SK-N-SH (cell line): ENCODE results near the gene RILP. TPM values are rescaled to one million over a fixed set of nuclear protein-coding genes. Genes with fewer than 3 reads are reported as not detected.
A peak's percentile ranks its signal among the peaks of the same experiment; 100 is the strongest.

Experiments
- CTCF ChIA-PET: fragments of 300-600, 350-600 bp; formaldehyde crosslinking; extraction: SDS; loops from one replicate; lab custom pipeline; 2021; lab: Yijun Ruan, JAX
- POLR2A ChIA-PET: fragments of 350-600 bp; sonication (Branson Sonifier 250); formaldehyde crosslinking; extraction: SDS; loops from one replicate; lab custom pipeline; 2020; ENCODE audit warnings: antibody characterized with exemption, inconsistent platforms; lab: Yijun Ruan, JAX
- DNase-seq: peaks from one replicate; pipeline ENCODE4 v3.0.0; 2012
- H2AFZ ChIP-seq: fragments of 200-600 bp; sonication (generic); 2 replicates; pipeline ENCODE4 v1.8.1; 2016; ENCODE audit warnings: antibody characterized with exemption, mild to moderate bottlenecking, low read depth
- H3F3A ChIP-seq: fragments of 200-600 bp; sonication (generic); replicated peaks from 2 replicates; pipeline ENCODE3; 2016; ENCODE audit warnings: antibody characterized with exemption, mild to moderate bottlenecking; ENCODE audit not compliant: insufficient read depth
- H3K27ac ChIP-seq, 2 experiments: fragments of 200-500 bp in 1 of 2; fragments of 200-600 bp in 1 of 2; sonication (Bioruptor generic) in 1 of 2; sonication (generic), shearing (Covaris generic) in 1 of 2; 2 replicates each; pipeline versions ENCODE4 v1.5.1 to v1.6.1; 2014 to 2016; ENCODE audit warnings: low read depth in 2 of 2, inconsistent platforms in 1 of 2, low read length in 1 of 2, mild to moderate bottlenecking in 1 of 2, mixed read lengths in 1 of 2
- H3K27me3 ChIP-seq: fragments of 200-600 bp; sonication (generic), shearing (Covaris generic); 2 replicates; pipeline ENCODE4 v1.6.1; 2016; ENCODE audit warnings: mixed run types; ENCODE audit not compliant: insufficient read depth
- H3K36me3 ChIP-seq, 2 experiments: fragments of 200-500 bp in 1 of 2; fragments of 200-600 bp in 1 of 2; sonication (Bioruptor generic) in 1 of 2; sonication (generic) in 1 of 2; replicated peaks in 1 of 2; 2 replicates each; pipeline versions ENCODE3 to v1.5.1; 2014 to 2016; ENCODE audit warnings: low read length in 1 of 2, mild to moderate bottlenecking in 1 of 2; ENCODE audit not compliant: insufficient read depth in 2 of 2, control insufficient read depth in 1 of 2
- H3K4me1 ChIP-seq, 2 experiments: fragments of 200-500 bp in 1 of 2; fragments of 200-600 bp in 1 of 2; sonication (Bioruptor generic) in 1 of 2; sonication (generic), shearing (Covaris generic) in 1 of 2; 2 replicates each; pipeline versions ENCODE4 v1.5.1 to v1.6.1; 2014 to 2016; ENCODE audit warnings: low read depth in 1 of 2, low read length in 1 of 2, mixed run types in 1 of 2; ENCODE audit not compliant: insufficient read depth in 2 of 2, control insufficient read depth in 1 of 2
- H3K4me2 ChIP-seq: fragments of 200-600 bp; sonication (generic), shearing (Covaris generic); 2 replicates; pipeline ENCODE4 v1.6.1; 2017; ENCODE audit warnings: mixed run types
- H3K4me3 ChIP-seq, 2 experiments: fragments of 200-500 bp in 1 of 2; fragments of 200-600 bp in 1 of 2; sonication (Bioruptor generic) in 1 of 2; sonication (generic), shearing (Covaris generic) in 1 of 2; 2 replicates each; pipeline versions ENCODE4 v1.5.1 to v1.8.1; 2014 to 2016; ENCODE audit warnings: low read depth in 2 of 2, inconsistent platforms in 1 of 2, low read length in 1 of 2, mild to moderate bottlenecking in 1 of 2, mixed read lengths in 1 of 2, moderate library complexity in 1 of 2
- H3K79me2 ChIP-seq: fragments of 200-600 bp; sonication (generic); 2 replicates; pipeline ENCODE4 v1.8.1; 2017; ENCODE audit warnings: mild to moderate bottlenecking; ENCODE audit not compliant: insufficient read depth
- H3K9ac ChIP-seq: fragments of 200-600 bp; sonication (generic); 2 replicates; pipeline ENCODE4 v1.6.1; 2017; ENCODE audit warnings: mixed run types
- H3K9me2 ChIP-seq: fragments of 200-600 bp; sonication (generic); 2 replicates; pipeline ENCODE4 v1.6.1; 2017; ENCODE audit warnings: mixed run types
- H3K9me3 ChIP-seq: fragments of 200-600 bp; sonication (generic); 2 replicates; pipeline ENCODE4 v1.6.1; 2017; ENCODE audit warnings: mixed run types, mild to moderate bottlenecking, moderate library complexity
- H4K20me1 ChIP-seq: fragments of 200-600 bp; sonication (generic); 2 replicates; pipeline ENCODE4 v1.6.1; 2017; ENCODE audit warnings: mild to moderate bottlenecking, mixed run types; ENCODE audit not compliant: insufficient read depth
- ELF1 ChIP-seq: IDR thresholded peaks from 2 replicates; pipeline ENCODE4 v1.4.0; 2012
- EZH2phosphoT487 ChIP-seq: fragments of 200-600 bp; sonication (generic); IDR thresholded peaks from 2 replicates; pipeline ENCODE4 v1.6.1; 2017; ENCODE audit warnings: low read depth, mixed run types, mild to moderate bottlenecking, antibody characterized with exemption, moderate library complexity, borderline replicate concordance
- FOXJ3 ChIP-seq: sonication (generic); formaldehyde crosslinking; IDR thresholded peaks from 2 replicates; pipeline ENCODE4 v1.5.1; 2020; ENCODE audit warnings: mild to moderate bottlenecking, missing genetic modification reagents
- GABPA ChIP-seq: IDR thresholded peaks from 2 replicates; pipeline ENCODE4 v1.4.0; 2012; ENCODE audit warnings: low read depth, mild to moderate bottlenecking
- GATA2 ChIP-seq: sonication (generic); formaldehyde crosslinking; IDR thresholded peaks from 2 replicates; pipeline ENCODE4 v1.5.0; 2020; ENCODE audit warnings: mild to moderate bottlenecking, missing genetic modification reagents
- IRF3 ChIP-seq: fragments of 150-350 bp; IDR thresholded peaks from 2 replicates; pipeline ENCODE4 v1.6.1; 2016; ENCODE audit warnings: mild to moderate bottlenecking, low read depth, low read length
- MEF2A ChIP-seq: IDR thresholded peaks from 2 replicates; pipeline ENCODE4 v1.4.0; 2012; ENCODE audit warnings: low read depth, borderline replicate concordance
- NFIC ChIP-seq: IDR thresholded peaks from 2 replicates; pipeline ENCODE4 v1.4.0; 2012; ENCODE audit warnings: borderline replicate concordance
- NRF1 ChIP-seq: IDR thresholded peaks from 2 replicates; pipeline ENCODE4 v1.6.1; 2012; ENCODE audit warnings: low read depth, mild to moderate bottlenecking, low read length
- PBX3 ChIP-seq: IDR thresholded peaks from 2 replicates; pipeline ENCODE4; 2012
- POLR2AphosphoS5 ChIP-seq: IDR thresholded peaks from 2 replicates; pipeline ENCODE4 v1.6.1; 2012; ENCODE audit warnings: low read depth, low read length
- RAD21 ChIP-seq: IDR thresholded peaks from 2 replicates; pipeline ENCODE4 v1.6.1; 2012; ENCODE audit warnings: mild to moderate bottlenecking, low read length
- REST ChIP-seq: IDR thresholded peaks from 2 replicates; pipeline ENCODE4 v1.6.1; 2012; ENCODE audit warnings: mild to moderate bottlenecking, low read depth, low read length, moderate library complexity
- RFX5 ChIP-seq: IDR thresholded peaks from 2 replicates; pipeline ENCODE4 v1.6.1; 2012; ENCODE audit warnings: mild to moderate bottlenecking, improper control_type of control experiment, low read length
- SIN3A ChIP-seq: IDR thresholded peaks from 2 replicates; pipeline ENCODE4 v1.6.1; 2012; ENCODE audit warnings: low read depth, mild to moderate bottlenecking, low read length, moderate library complexity, borderline replicate concordance
- TAF1 ChIP-seq: IDR thresholded peaks from 2 replicates; pipeline ENCODE4 v1.6.1; 2012; ENCODE audit warnings: low read depth, mild to moderate bottlenecking, low read length, moderate library complexity, borderline replicate concordance
- TCF12 ChIP-seq: IDR thresholded peaks from 2 replicates; pipeline ENCODE4 v1.4.0; 2012
- TEAD4 ChIP-seq: IDR thresholded peaks from 2 replicates; pipeline ENCODE4 v1.4.0; 2012; ENCODE audit warnings: mild to moderate bottlenecking, borderline replicate concordance; ENCODE audit not compliant: insufficient read depth
- USF1 ChIP-seq: IDR thresholded peaks from 2 replicates; pipeline ENCODE4 v1.4.0; 2012; ENCODE audit warnings: low read depth, borderline replicate concordance
- YY1 ChIP-seq: IDR thresholded peaks from 2 replicates; pipeline ENCODE4 v1.4.0; 2012; ENCODE audit warnings: low read depth, mild to moderate bottlenecking
- WGBS: methylation state at CpG from one replicate; pipeline ENCODE4 v1.1.6; 2017; ENCODE audit warnings: low lambda C conversion rate; 5-methylcytosine and 5-hydroxymethylcytosine counted together
- polyA plus RNA-seq, 3 experiments: library from polyadenylated mRNA; depleted of rRNA; stranded (reverse); fragments of >200 nt; gene quantifications; 2 replicates each; pipeline ENCODE4 v1.2.3, GENCODE V29; 2012

RILP gene
- polyA plus RNA-seq, 1 of the 3 experiments (the other 2 are of a cell fraction): 3.8 TPM

- peak overlapping the region; percentile 93 for H3K9ac ChIP-seq
- 51% methylated on average over 5 of the region's 39 CpGs for WGBS
- ChIA-PET POLR2A (interaction anchor here (0.8 to 1.0 kb wide), 2 partner anchors 53 to 139 kb away, joined by 3 read pairs; no protein-coding TSS in a partner anchor), CTCF (interaction anchor here (0.9 to 4.0 kb wide), 7 partner anchors 22 to 355 kb away, joined by 3 to 42 read pairs (median 4); partner anchors contain the start of gene RILP)
- H3F3A ChIP-seq: no peaks in the 10 kb centered on the region
- H3K9me2 ChIP-seq: no peaks in the 10 kb centered on the region
- no peaks in the 10 kb centered on the region for H4K20me1 ChIP-seq
- no peaks in the 10 kb centered on the region for H3K36me3 ChIP-seq
- H3K27ac ChIP-seq: peak overlapping the region in 1 of 2 experiments; percentile 95; a peak in 1 of 4 replicates
- H3K4me3 ChIP-seq: peak overlapping the region; percentile 84 to 96
- no peak for DNase-seq
- no peaks in the 10 kb centered on the region for H3K79me2 ChIP-seq
- peaks cover 3 to 13% of the 10 kb centered on the region in 2 experiments; a peak in 2 of 4 replicates for H3K4me1 ChIP-seq
- no peak for TF ChIP-seq TCF12
- no peak for TF ChIP-seq TEAD4
- TF ChIP-seq GATA2 (CRISPR knock-in tag): no peak
- no peak for TF ChIP-seq NFIC
- no peak for TF ChIP-seq USF1
- no peak for TF ChIP-seq NRF1
- TF ChIP-seq RAD21: no peak
- no peak for TF ChIP-seq POLR2AphosphoS5
- TF ChIP-seq YY1: no peak
- TF ChIP-seq ELF1: no peak
- TF ChIP-seq TAF1: no peak
- no peak for TF ChIP-seq SIN3A
- TF ChIP-seq IRF3: no peak
- no peak for TF ChIP-seq MEF2A
- TF ChIP-seq REST: no peak
- TF ChIP-seq GABPA: no peak
- TF ChIP-seq RFX5: no peak
- no peak for TF ChIP-seq EZH2phosphoT487
- TF ChIP-seq PBX3: no peak
- TF ChIP-seq FOXJ3 (CRISPR knock-in tag): no peak
- no peaks in the 10 kb centered on the region for H3K27me3 ChIP-seq
- H3K4me2 ChIP-seq: peak overlapping the region; percentile 99
- no peaks in the 10 kb centered on the region for H3K9me3 ChIP-seq
- peak overlapping the region; percentile 88; the same call in 1 of the 2 replicates for H2AFZ ChIP-seq
Observed at GRCh38 chr17:1627182-1627981, 22.3 kb downstream of the RILP start.
